PC-9 (cell line): Measurements from ENCODE around the gene ROMO1.

Source experiments
- EZH2 ChIP-seq: fragments of 200-600 bp; sonication (generic); IDR thresholded peaks from 2 replicates; pipeline ENCODE4 v1.8.0; 2017; ENCODE audit warnings: antibody characterized with exemption, low read depth
- TF ChIP-seq, protein P1 (sequence below): fragments of 200-600 bp; sonication (generic); conservative IDR thresholded peaks from 2 replicates; pipeline ENCODE4 v1.6.1; 2017; ENCODE audit warnings: mixed run types, antibody characterized with exemption, mild to moderate bottlenecking, moderate library complexity

DNA sequence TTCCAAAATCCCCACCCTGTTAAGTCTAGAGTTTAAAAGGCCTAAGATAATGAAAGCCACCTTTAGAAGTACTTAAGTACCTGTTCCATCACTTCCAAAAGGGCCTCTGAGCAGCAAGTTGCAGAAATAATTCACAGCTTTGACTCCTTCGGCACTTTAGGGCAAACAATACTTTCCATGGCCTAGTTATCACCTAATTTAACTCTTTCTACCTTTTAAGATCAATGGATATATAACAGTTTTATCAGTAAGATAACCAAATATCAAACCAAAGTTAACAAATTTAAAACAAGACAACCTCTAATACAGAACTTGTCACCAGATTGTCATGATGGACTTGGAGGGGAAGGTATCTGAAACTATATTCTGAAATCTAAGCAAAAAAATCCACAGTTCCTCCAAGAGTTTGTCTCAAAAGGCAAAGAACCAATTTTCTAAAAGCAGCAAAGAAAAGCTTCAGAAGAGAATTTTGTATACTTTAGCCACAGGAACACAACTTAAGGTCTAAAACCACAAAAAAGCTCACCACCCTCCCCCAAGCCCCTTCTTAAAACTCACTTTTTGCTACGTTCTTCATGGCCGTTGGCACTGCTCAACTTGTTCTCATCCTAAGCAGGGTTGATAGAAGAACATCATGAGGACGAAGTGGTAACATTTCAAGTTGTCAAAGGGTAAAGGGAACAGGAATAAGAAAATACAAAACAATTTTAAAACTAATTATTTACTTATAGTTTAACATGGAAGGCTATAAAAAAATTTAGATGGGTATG lies 39.4 kb downstream of the ROMO1 start:
- TF ChIP-seq, protein P1, sequence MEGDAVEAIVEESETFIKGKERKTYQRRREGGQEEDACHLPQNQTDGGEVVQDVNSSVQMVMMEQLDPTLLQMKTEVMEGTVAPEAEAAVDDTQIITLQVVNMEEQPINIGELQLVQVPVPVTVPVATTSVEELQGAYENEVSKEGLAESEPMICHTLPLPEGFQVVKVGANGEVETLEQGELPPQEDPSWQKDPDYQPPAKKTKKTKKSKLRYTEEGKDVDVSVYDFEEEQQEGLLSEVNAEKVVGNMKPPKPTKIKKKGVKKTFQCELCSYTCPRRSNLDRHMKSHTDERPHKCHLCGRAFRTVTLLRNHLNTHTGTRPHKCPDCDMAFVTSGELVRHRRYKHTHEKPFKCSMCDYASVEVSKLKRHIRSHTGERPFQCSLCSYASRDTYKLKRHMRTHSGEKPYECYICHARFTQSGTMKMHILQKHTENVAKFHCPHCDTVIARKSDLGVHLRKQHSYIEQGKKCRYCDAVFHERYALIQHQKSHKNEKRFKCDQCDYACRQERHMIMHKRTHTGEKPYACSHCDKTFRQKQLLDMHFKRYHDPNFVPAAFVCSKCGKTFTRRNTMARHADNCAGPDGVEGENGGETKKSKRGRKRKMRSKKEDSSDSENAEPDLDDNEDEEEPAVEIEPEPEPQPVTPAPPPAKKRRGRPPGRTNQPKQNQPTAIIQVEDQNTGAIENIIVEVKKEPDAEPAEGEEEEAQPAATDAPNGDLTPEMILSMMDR = no peak
- TF ChIP-seq EZH2 = no peak
